Activated CD8-positive, alpha-beta memory T cell treated with anti-CD3 and anti-CD28 coated beads, Interleukin-2, amount 50 U/mL, for 24 hours (primary cell): ENCODE data around the gene SGMS1.
"Not testable (repeated sequence)": the region's sequence is repeated elsewhere in the genome, so short reads cannot be mapped to it uniquely, and the experiment has no call there.

ENCODE experiments used
- DNase-seq: peaks from one replicate; pipeline ENCODE4 v3.0.0-alpha.2; 2020; ENCODE audit errors: extremely low read depth

Gene SGMS1

DNA sequence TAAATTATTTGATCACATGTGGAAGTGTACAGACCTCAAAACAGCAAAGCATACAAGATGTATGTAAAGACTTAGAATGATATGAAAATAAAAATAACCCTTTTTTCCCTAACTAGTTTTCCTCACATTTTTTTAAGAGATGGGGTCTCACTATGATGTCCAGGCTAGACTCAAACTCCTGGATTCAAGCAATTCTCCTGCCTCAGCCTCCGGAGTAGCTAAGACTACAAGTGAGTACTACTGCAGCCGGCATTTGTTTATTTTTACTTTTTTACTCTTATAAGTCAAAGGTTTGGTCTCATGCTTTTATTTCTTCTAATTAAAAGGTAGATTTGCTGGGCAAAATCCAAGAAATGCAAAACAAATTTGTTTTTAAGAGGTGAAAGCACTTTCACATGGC, 248.0 kb downstream of the SGMS1 start:
- DNase-seq: no peak

DNA sequence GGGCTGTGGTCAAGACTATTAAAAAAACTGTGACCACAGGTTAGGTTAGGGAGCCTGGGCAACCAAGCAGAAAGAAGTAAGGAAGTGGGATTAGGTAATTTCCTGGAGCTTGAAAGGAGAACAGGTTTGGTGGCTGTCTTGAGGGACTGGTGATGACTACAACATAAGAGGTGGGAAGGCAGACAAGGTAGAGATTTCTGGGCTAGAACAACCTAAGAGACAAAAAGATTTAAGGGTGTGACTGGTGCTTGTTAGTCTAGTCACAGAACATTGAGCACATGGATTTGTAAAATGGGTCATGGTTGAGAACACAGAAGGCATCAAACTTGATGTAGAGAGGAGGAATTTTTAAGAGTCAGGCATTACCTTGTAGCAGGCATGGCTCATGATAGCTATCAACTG, 248.7 kb downstream of the SGMS1 start:
- no peak for DNase-seq

DNA sequence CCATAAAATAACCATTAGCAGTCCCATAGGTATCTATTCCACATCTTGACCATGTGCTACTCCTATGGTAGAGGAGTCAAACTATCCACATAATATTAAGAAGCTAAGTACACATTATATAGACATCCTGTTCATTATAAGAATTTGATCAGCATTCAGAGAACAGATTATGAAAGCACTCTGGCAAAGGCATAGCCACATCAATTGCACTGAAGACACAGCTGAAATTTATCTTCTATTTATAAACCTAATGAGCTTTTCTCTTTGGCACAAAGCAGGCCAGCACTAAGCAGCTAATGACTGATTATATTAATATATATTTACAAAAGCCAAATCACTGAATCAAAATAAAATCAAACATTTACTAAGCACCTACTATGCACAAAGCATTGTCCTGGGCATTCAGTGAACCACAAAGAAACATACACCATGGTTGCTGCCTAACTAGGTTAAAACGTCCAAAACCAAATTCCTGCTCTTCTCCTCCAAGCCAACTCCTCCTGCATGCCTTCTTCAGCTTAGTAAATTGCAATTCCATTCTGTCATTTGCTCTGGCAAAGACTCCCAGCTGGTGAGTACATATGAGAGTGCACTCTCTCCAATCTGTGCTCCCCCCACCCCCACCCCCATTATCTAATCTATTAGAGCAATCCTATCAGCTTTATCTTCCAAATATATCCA, 249.8 kb downstream of the SGMS1 start:
- no peak for DNase-seq

DNA sequence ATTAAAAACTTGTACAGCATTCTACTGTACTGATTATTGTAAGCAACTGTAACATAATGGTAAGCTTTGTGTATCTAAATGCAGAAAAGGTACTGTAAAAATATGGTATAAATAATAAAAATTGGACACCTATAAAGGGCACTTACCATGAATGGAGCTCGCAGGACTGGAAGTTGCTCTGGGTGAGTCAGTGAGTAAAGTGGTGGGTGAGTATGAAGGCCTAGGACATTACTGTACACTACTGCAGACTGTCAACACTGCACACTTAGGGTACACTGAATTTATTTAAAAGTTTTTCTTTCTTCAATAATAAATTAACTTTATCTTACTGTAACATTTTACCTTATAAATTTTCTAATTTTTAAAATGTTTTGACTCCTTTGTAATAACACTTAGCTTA, 253.8 kb downstream of the SGMS1 start:
- no peak for DNase-seq

DNA sequence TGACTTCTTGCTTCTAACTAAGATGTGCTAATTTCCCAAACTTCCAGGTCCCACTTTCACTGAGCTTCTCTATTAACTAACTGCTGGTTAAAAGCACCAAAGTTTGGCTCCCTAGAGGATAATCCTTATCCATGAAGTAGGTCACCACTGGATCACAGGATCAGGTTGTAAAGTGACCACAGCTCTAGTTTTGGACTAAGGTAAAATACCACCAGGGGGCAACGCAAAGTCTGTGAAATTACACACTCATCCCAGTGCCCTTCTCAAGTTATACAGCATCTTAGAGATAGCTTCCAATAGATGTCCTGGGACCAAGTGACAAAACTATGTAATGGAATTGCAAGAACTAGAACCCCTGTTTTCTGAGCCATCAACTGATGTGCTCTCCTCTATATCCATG, 256.0 kb downstream of the SGMS1 start:
- no peak for DNase-seq

DNA sequence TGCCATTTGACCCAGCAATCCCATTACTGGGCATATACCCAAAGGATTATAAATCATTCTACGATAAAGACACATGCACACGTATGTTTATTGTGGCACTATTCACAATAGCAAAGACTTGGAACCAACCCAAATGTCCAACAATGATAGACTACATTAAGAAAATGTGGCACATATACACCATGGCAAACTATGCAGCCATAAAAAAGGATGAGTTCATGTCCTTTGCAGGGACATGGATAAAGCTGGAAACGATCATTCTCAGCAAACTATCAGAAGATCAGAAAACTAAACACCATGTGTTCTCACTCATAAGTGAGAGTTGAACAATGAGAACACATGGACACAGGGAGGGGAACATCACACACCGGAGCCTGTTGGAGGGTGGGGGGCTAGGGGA, 257.3 kb downstream of the SGMS1 start:
- not testable (repeated sequence) for DNase-seq

DNA sequence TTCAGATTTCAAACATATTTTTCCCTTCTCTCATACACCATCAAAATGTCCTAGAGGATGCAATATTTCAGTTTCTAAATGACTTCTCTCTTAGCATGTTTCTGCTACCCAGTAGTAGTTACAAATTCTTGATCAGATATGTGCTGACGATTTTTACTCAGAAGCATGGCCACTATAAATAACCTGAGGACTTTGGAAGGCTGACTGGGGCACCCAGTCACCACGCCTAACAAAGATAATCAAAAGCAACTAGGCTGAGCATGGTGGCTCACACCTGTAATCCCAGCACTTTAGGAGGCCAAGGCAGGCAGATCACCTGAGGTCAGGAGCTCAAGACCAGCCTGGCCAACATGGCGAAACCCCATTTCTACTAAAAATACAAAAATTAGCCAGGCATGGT, 259.0 kb downstream of the SGMS1 start:
- not testable (repeated sequence) for DNase-seq

DNA sequence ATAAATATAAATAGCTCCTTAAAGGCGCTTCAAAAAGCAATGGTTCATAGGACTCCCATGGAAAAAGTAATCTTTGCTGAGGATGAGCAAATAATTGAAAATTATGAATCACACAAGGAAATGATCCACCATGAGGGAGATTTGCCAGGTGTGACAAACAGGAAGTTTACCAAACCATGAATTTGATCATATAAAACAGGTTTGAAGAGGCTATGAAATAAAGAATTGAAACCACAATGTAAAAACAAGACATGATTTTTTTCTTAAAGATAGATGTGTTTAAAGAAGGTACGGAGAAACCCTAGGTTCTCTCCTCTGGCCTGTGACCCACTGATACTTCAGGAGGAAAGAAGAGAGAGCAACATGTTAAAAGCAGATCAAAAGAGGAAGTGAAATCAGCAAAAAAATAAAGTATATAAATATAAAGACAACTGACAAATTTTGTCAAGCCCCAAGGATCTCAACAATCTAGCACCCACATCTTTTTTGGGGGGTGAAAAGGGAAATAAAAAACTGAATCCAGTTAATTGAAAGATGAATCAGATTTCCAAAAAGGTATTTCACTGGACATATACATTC, 261.1 kb downstream of the SGMS1 start:
- DNase-seq: no peak

DNA sequence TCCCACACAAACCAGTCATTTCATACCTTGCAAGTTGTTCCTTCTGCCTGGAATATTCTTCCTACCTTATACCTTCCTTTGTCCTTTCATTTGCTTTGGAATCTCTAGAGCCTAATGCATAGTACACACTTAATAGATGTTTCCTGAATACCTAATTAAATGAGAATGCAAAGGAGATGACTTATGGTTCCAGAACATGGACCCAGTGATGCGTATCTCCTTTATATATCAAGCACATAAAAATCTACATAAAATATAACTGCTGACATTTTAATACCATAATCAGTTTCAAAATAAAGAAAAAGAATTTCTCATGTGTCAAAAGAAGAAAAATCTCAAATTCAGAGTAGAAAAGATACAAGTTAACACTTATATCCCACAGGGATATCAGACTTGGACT, 261.8 kb downstream of the SGMS1 start:
- DNase-seq: no peak

DNA sequence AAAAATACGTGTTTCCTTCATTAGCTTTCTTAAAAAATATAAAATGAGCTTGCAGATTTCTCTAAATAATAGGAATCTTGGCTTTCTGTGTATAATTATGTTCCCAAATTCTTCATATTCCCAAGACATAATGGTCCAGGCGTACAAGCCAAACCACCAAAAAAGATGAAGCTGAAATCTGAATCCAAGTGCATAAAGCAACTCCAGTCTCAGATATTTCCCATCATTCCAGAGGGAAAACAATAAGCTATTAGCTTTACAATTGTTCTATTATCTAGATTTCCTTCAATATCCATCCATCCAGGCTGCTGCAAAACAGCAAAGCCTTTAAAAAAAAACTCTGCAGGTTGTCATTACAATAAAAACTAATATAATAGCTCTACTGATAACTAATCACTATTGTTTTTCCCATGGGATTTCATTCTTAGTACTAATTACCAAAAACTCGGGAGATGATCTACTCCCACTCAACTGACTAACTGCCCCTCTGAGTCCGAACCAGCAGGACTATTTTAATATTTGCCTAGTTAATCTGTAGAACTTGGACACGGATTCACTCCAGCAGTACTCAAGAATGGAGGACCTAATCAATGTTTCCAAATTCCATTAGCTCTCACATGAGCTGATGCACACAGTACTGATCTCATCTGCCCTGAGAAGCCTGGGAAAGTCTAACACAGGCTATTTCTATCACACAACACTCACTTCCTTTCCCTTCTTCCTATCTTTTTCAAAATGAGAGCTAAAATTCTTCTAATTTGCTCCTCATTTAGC, 263.5 kb downstream of the SGMS1 start:
- no peak for DNase-seq

DNA sequence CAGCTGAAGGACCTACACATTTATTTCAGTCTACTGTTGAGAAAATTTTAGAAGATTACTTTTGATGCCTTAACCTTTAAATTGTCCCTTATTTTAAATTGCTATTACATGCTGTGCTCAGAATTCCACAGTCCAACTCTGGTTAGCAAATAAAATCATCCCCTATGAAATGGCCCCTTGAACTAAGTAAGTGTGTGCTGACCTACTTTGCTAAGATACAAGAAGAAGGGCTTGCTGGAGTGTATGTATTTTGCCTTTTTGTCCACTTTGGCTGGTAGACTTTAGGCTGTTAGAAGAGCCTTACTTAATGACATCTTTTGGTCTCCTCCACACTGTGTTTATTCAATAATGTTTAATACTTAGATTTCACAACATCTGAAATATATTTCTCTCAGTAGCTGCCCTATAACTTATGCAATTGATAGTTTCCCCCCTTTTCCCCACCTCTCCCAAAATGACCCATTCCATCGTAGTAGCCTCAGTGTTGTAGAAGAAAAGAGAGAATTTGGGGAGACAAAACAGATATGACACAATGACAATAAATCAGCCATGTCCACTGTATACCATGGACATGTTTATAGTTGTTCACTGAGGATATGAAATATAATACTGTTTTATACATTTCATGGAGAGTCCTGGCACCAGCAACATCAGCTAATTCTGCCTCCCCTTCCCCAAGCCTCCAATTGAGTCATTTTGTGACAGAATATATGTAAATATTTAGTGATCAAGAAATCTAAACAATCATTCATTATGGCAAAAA, 264.6 kb downstream of the SGMS1 start:
- DNase-seq: no peak

DNA sequence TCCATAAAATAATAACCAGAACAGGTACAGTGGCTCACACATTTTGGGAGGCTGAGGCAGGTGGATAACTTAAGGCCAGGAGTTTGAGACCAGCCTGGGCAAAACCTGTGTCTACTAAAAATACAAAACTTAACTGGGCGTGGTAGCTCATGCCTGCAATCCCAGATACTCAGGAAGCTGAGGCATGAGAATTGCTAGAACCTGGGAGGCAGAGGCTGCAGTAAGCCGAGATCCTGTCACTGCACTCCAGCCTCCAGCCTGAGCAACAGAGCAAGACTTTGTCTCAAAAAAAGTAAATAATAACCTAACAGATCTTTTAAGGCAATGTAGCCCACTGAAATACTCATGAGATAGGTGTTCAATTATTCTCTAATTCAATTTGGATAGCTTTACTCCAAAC, 265.3 kb downstream of the SGMS1 start:
- DNase-seq: no peak

DNA sequence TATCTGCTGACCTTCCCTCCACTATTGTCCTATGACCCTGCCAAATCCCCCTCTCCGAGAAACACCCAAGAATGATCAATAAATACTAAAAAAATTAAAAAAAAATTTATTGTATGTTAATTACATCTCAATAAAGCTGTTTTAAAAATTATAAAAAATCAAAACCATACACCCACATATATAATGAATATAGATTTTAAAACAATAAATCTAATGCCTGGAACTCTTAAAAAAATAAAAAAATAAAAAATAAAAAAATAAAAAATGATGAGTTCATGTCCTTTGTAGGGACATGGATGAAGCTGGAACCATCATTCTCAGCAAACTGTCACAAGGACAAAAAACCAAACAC, 267.3 kb downstream of the SGMS1 start:
- DNase-seq: not testable (repeated sequence)

DNA sequence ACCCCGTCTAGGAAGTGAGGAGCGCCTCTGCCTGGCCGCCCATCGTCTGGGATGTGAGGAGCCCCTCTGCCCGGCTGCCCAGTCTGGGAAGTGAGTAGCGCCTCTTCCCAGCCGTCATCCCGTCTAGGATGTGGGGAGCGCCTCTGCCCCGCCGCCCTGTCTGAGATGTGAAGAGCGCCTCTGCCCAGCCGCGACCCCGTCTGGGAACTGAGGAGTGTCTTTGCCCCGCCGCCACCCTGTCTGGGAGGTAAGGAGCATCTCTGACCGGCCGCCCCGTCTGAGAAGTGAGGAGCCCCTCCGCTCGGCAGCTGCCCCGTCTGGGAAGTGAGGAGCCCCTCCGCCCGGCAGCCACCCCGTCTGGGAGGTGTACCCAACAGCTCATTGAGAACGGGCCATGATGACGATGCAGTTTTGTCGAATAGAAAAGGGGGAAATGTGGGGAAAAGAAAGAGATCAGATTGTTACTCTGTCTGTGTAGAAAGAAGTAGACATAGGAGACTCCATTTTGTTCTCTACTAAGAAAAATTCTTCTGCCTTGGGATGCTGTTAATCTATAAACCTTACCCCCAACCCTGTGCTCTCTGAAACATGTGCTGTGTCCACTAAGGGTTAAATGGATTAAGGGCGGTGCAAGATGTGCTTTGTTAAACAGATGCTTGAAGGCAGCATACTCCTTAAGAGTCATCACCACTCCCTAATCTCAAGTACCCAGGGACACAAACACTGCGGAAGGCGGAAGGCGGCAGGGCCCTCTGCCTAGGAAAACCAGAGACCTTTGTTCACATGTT, 267.9 kb downstream of the SGMS1 start:
- DNase-seq: not testable (repeated sequence)

DNA sequence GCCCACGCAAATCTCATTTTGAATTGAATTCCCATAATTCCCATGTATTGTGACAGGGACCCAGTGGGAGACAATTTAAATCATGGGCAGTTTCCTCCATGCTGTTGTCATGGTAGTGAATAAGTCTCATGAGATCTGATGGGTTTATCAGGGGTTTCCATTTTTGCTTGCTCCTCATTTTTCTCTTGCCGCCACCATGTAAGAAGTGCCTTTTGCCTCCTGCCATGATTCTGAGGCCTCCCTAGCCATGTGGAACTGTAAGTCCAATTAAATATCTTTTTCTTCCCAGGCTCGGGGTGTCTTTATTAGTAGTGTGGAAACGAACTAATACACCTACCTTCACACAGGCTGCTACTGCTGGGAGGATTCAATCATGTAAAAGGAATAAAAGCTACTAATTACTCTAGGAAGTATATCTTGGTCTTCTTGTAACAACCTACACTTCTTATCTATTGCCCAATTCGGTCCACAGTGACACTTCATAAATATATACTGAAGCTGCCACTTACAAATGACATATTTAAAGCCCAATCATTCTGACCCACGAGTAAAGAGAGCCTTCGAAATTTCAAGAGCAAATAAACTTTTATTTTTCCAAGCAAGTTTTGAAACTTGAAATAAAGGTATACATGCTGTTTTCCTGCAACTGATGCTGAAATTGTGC, 272.1 kb downstream of the SGMS1 start:
- DNase-seq: no peak

DNA sequence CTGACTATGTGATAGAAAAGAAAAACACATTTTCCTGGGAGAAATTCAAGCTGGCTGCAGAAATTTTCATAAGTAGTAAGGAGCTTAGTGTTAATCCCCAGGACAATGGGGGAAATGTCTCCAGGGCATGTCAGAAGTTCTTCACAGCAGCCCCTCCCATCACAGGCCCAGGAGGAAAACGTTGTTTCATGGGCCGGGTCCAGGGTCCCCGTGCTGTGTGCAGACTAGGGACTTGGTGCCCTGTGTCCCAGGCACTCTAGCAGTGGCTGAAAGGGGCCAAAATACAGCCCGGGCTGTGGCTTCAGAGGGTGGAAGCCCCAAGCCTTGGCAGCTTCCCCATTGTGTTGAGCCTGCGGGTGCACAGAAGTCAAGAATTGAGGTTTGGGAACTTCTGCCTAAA, 273.4 kb downstream of the SGMS1 start:
- DNase-seq: no peak

DNA sequence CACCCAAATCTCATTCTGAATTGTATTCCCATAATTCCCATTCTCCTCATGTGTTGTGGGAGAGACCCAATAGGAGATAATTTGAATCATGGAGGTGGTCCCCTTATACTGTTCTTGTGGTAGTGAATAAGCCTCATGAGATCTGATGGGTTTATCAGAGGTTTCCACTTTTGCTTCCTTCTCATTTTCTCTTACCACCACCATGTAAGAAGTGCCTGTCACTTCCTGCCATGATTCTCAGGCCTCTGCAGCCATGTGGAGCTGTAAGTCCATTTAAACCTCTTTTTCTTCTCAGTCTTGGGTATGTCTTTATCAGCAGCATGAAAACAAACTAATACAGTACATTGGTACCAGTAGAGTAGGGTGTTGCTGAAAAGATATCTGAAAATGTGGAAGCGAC, 274.2 kb downstream of the SGMS1 start:
- no peak for DNase-seq

DNA sequence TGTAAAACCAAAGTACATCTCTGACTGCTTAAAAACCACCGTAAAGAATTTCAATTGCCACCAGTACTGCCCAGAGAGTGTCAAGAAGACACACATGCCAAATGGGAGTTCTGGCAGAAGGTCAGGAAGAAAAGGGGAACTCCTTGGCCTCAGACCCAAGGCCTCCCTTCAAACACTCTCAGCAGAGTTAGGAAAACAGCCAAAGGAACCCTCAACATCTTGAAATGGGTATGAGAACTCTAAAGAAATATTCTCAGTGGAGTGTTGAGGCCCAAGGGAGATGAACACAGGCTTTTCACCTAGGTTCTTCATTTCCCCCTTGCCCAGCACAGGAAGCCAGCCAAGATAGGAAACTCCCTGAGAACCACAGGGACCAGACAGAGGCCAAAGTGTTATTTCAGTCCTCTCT, 276.4 kb downstream of the SGMS1 start:
- no peak for DNase-seq

DNA sequence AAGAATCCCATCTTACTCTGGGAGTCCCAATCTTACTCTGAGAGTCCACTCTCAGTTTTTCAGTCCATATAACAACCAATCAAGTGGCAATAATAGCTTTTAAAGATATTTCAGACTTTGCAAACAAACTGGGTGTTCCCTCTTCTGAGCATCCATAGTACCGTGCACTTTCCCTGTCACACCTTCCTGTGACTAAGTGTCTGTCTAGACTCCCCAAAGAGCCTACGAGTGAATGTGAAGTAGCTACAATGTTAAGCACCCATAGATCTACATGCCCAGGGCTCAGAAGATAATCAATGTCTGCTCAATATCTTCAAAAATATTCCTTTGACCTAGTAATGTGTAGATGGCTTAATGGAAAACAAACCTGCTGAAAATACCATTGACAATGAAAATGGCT, 276.8 kb downstream of the SGMS1 start:
- no peak for DNase-seq

DNA sequence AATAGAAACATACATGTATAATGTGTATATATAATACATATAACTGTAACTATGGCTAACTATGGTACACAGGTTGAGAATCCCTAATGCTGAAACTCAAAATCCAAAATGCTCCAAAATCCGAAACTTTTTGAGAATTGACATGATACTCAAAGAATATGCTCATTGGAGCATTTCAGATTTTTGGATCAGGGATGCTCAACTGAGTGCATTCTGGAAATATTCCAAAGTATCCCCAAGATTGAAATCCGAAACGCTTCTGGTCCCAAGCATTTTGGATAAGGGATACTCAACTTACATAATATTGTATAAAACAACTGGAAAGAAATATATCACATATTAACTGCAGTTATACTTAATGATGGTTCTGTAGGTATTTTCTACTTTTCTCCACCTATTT, 278.2 kb downstream of the SGMS1 start:
- no peak for DNase-seq

DNA sequence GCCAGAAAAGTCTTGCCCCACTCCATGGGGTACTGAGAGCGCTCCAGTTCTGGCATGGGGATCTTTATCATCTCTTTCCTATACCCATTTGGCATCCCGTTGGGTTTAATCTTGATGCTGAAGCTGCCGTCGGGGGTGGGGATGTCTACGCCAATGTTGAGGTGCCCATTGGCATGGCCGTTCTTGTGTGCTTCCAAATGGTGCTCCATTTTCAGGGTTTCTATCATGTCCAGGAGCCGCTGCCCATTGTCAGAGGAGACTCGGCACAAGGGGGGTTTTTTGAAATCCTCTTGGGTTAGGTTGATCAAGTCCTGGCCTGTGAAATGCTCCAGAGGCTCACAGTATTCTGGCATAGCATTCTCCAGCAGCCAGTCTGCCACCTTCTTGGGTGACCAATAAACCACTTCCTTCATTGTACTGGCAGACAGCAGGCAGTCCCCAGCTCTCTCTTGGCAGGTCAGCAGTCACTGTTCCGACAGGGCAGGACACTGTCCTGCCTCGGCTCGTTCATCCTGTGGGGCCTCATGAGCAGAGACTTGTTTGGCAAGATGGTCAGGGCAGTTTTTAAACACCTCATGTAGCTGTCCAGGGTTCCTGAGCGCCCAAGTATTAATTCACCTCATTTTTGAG, 279.9 kb downstream of the SGMS1 start:
- DNase-seq: no peak
